ENCODE measurements around the gene SLC6A3. TPM values are rescaled to one million over a fixed set of nuclear protein-coding genes. Genes with fewer than 3 reads are reported as not detected.

Gene SLC6A3
- total and polyA plus RNA-seq, 12 donors: 0.04 to 0.19 (median 0.18) TPM; not detected in 9

- WGBS, 2 donors: 85 to 87% methylated on average over 26 of the region's 26 CpGs
- Histone ChIP-seq H3K4me3 (no peak overlapping the region), H3K4me1 (no peaks in the 10 kb centered on the region), H3K27ac (no peak overlapping the region), H3K9me3 (peaks cover 0 to 51% (median 32%) of the 10 kb centered on the region in 11 donors), H3K36me3 (no peaks in the 10 kb centered on the region), H3K27me3 (no peaks in the 10 kb centered on the region)
- DNase-seq: no peak
- intact Hi-C loops (cut with DNase I): no loop called here
- TF ChIP-seq CTCF (IDR thresholded peaks at IDR 0.05): no peak
- ATAC-seq: no peak
Measured at GRCh38 chr5:1430121-1430795, 15.0 kb downstream of the SLC6A3 start.

DNA sequence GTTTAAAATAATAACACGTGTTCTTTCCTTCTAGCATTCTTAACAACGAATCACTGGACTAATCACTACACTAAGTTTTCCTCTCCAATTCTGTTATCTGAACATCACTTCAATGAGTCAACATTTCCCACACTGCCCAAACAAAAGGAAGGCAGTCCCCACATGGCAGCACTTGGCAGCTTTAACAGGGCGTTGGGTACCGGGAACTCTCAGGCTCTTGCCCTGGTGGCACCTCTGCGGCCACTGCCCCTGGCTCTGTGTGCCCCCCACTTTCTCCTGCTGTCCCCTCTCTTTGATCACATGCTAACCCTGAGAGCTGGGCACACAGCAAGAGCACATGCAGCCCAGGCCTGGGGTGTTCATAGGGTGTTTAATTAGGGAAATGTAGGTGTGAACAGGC, 15.7 kb downstream of the SLC6A3 start:
- WGBS, 2 donors: 90 to 94% methylated on average over 5 of the region's 5 CpGs
- no peak overlapping the region for H3K4me3 ChIP-seq
- H3K27me3 ChIP-seq: no peaks in the 10 kb centered on the region
- peaks cover 0 to 51% (median 32%) of the 10 kb centered on the region in 11 donors for H3K9me3 ChIP-seq
- H3K4me1 ChIP-seq: no peaks in the 10 kb centered on the region
- DNase-seq (no peak), ATAC-seq (no peak)
- intact Hi-C loops (cut with DNase I): no loop called here
- no peak overlapping the region for H3K27ac ChIP-seq
- no peaks in the 10 kb centered on the region for H3K36me3 ChIP-seq
- no peak for TF ChIP-seq CTCF (IDR thresholded peaks at IDR 0.05)

DNA sequence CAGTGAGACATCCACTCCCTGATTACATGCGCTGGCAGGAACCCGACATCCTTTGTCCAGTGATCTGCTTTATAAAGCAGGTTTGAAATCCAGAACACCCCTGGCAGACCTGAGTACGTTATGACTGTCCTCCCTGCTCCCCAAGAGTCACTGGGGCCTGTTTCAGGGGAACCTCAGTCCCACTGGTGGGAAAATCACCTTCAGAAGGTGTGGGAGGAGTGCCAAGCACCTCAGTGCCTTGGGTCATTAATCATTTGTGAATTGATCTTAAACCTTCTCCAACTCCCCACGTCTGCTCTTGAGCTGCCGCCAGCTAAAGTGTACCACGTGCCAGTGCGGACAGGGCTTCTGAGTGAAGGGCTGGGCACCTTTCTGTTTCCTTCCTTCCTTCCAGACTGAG, 16.2 kb downstream of the SLC6A3 start:
- ATAC-seq (no peak), DNase-seq (no peak)
- H3K36me3 ChIP-seq: no peaks in the 10 kb centered on the region
- intact Hi-C loops (cut with DNase I): no loop called here
- H3K9me3 ChIP-seq: peaks cover 0 to 51% (median 32%) of the 10 kb centered on the region in 11 donors
- H3K27me3 ChIP-seq: no peaks in the 10 kb centered on the region
- no peak overlapping the region for H3K27ac ChIP-seq
- no peak for TF ChIP-seq CTCF (IDR thresholded peaks at IDR 0.05)
- WGBS, 2 donors: 82 to 85% methylated on average over 7 of the region's 7 CpGs
- no peak overlapping the region for H3K4me3 ChIP-seq
- no peaks in the 10 kb centered on the region for H3K4me1 ChIP-seq

- ATAC-seq (no peak), DNase-seq (no peak)
- intact Hi-C loops (cut with DNase I): no loop called here
- Histone ChIP-seq H3K4me3 (no peak overlapping the region), H3K4me1 (no peaks in the 10 kb centered on the region), H3K36me3 (no peaks in the 10 kb centered on the region), H3K27ac (no peak overlapping the region), H3K27me3 (no peaks in the 10 kb centered on the region), H3K9me3 (peaks cover 0 to 51% (median 32%) of the 10 kb centered on the region in 11 donors)
- WGBS, 2 donors: 72 to 76% methylated on average over 1 of the region's 1 CpG
- TF ChIP-seq CTCF (IDR thresholded peaks at IDR 0.05): no peak
Measured at GRCh38 chr5:1428107-1428506, 17.1 kb downstream of the SLC6A3 start.
